Measurements from ENCODE around the gene COL20A1. TPM values are rescaled to one million over a fixed set of nuclear protein-coding genes. Genes with fewer than 3 reads are reported as not detected.
"Not testable (repeated sequence)": the region's sequence is repeated elsewhere in the genome, so short reads cannot be mapped to it uniquely, and the experiment has no call there.

Gene COL20A1
- total RNA-seq, 1 donor from 2014 or later, result not detected

GRCh38 chr20:63333241-63333836, 40.4 kb downstream of the COL20A1 start:
- Histone ChIP-seq H3K36me3 (ENCODE audit: control insufficient read depth, insufficient read depth, low read length) (no peaks in the 10 kb centered on the region), H3K27me3 (ENCODE audit: control insufficient read depth, insufficient read depth, low read length) (peaks cover 11% of the 10 kb centered on the region), H3K4me3 (ENCODE audit: low read depth, low read length) (no peak overlapping the region)
- no peak for TF ChIP-seq CTCF (IDR thresholded peaks at IDR 0.05; ENCODE audit: insufficient read depth, low read length, poor library complexity, severe bottlenecking)
- DNase-seq (ENCODE audit: low read depth), result no peak

GRCh38 chr20:63334356-63334755, 41.4 kb downstream of the COL20A1 start:
- Histone ChIP-seq H3K36me3 (ENCODE audit: control insufficient read depth, insufficient read depth, low read length) (no peaks in the 10 kb centered on the region), H3K27me3 (ENCODE audit: control insufficient read depth, insufficient read depth, low read length) (peaks cover 11% of the 10 kb centered on the region), H3K4me3 (ENCODE audit: low read depth, low read length) (no peak overlapping the region)
- no peak for DNase-seq (ENCODE audit: low read depth)
- TF ChIP-seq CTCF (IDR thresholded peaks at IDR 0.05; ENCODE audit: insufficient read depth, low read length, poor library complexity, severe bottlenecking), result no peak

GRCh38 chr20:63335060-63335459, 42.1 kb downstream of the COL20A1 start:
- H3K27me3 ChIP-seq (ENCODE audit: control insufficient read depth, insufficient read depth, low read length), result peaks cover 11% of the 10 kb centered on the region
- DNase-seq (ENCODE audit: low read depth); H3K36me3 ChIP-seq (ENCODE audit: control insufficient read depth, insufficient read depth, low read length); H3K4me3 ChIP-seq (ENCODE audit: low read depth, low read length): not testable (repeated sequence)

- no peak for TF ChIP-seq CTCF (IDR thresholded peaks at IDR 0.05; ENCODE audit: insufficient read depth, low read length, poor library complexity, severe bottlenecking)
- Histone ChIP-seq H3K36me3 (ENCODE audit: control insufficient read depth, insufficient read depth, low read length) (no peaks in the 10 kb centered on the region), H3K27me3 (ENCODE audit: control insufficient read depth, insufficient read depth, low read length) (peaks cover 11% of the 10 kb centered on the region), H3K4me3 (ENCODE audit: low read depth, low read length) (no peak overlapping the region)
- no peak for DNase-seq (ENCODE audit: low read depth)
Measured at GRCh38 chr20:63335711-63336110, 42.7 kb downstream of the COL20A1 start.

- Histone ChIP-seq H3K27me3 (ENCODE audit: control insufficient read depth, insufficient read depth, low read length) (peaks cover 11% of the 10 kb centered on the region), H3K36me3 (ENCODE audit: control insufficient read depth, insufficient read depth, low read length) (no peaks in the 10 kb centered on the region), H3K4me3 (ENCODE audit: low read depth, low read length) (no peak overlapping the region)
- no peak for DNase-seq (ENCODE audit: low read depth)
- TF ChIP-seq CTCF (IDR thresholded peaks at IDR 0.05; ENCODE audit: insufficient read depth, low read length, poor library complexity, severe bottlenecking), result no peak
Measured at GRCh38 chr20:63336232-63336752, 43.3 kb downstream of the COL20A1 start.

GRCh38 chr20:63337786-63338420, 44.9 kb downstream of the COL20A1 start:
- TF ChIP-seq CTCF (IDR thresholded peaks at IDR 0.05; ENCODE audit: insufficient read depth, low read length, poor library complexity, severe bottlenecking), result no peak
- Histone ChIP-seq H3K4me3 (ENCODE audit: low read depth, low read length) (no peak overlapping the region), H3K27me3 (ENCODE audit: control insufficient read depth, insufficient read depth, low read length) (peaks cover 15% of the 10 kb centered on the region), H3K36me3 (ENCODE audit: control insufficient read depth, insufficient read depth, low read length) (no peaks in the 10 kb centered on the region)
- peak; percentile 2 for DNase-seq (ENCODE audit: low read depth)

GRCh38 chr20:63339154-63340094, 46.4 kb downstream of the COL20A1 start:
- not testable (repeated sequence) for H3K36me3 ChIP-seq (ENCODE audit: control insufficient read depth, insufficient read depth, low read length); DNase-seq (ENCODE audit: low read depth); H3K4me3 ChIP-seq (ENCODE audit: low read depth, low read length)
- peaks cover 25% of the 10 kb centered on the region for H3K27me3 ChIP-seq (ENCODE audit: control insufficient read depth, insufficient read depth, low read length)

GRCh38 chr20:63340158-63340688, 47.2 kb downstream of the COL20A1 start:
- not testable (repeated sequence) for H3K36me3 ChIP-seq (ENCODE audit: control insufficient read depth, insufficient read depth, low read length); H3K4me3 ChIP-seq (ENCODE audit: low read depth, low read length); DNase-seq (ENCODE audit: low read depth)
- H3K27me3 ChIP-seq (ENCODE audit: control insufficient read depth, insufficient read depth, low read length), result peaks cover 27% of the 10 kb centered on the region
